ENCODE measurements around the gene TRAF2. TPM values are rescaled to one million over a fixed set of nuclear protein-coding genes. Genes with fewer than 3 reads are reported as not detected.
A peak's percentile ranks its signal among the peaks of the same experiment; 100 is the strongest.

Gene TRAF2
- total and polyA plus RNA-seq, 9 of the 15 experiments (the other 6 are each of a cell fraction or from before 2014, with no cell fraction given), result 0.24 to 45.2 (median 18.0) TPM

GRCh38 chr9:136885950-136886578 is at the start of gene TRAF2 (continued):
- TF ChIP-seq PML (IDR thresholded peaks at IDR 0.05; ENCODE audit: low read length), result peak; percentile 61
- TF ChIP-seq BRF2 (IDR thresholded peaks at IDR 0.05; ENCODE audit: borderline replicate concordance, insufficient read depth, insufficient read length), result no peak
- TF ChIP-seq ZBTB7A (IDR thresholded peaks at IDR 0.05; ENCODE audit: borderline replicate concordance, control insufficient read depth, low read depth, low read length), result peak; percentile 55; the same call in 1 of the 2 replicates
- 0 out of 2 replicates have a peak, but pooled peaks have one; percentile 13 for TF ChIP-seq HNRNPL (IDR thresholded peaks at IDR 0.05; ENCODE audit: low read depth, low read length)
- TF ChIP-seq ETV1 (tag; conservative IDR thresholded peaks at IDR 0.05; ENCODE audit: low read depth), result no peak
- no peak for TF ChIP-seq ZNF184 (CRISPR knock-in tag; IDR thresholded peaks at IDR 0.05)
- peak; percentile 100 for TF ChIP-seq PKNOX1 (IDR thresholded peaks at IDR 0.05)
- TF ChIP-seq MXI1 (IDR thresholded peaks at IDR 0.05; ENCODE audit: low read depth, low read length), result peak; percentile 41; the same call in 1 of the 2 replicates
- TF ChIP-seq HMGN3 (IDR thresholded peaks at IDR 0.05; ENCODE audit: borderline replicate concordance, extremely low read depth, insufficient read length, low read depth, low read length), result peak; percentile 48
- TF ChIP-seq HDAC1 (IDR thresholded peaks at IDR 0.05), result peak in 1 of 2 experiments; percentile 72; a peak in 2 of 4 replicates
- peak; percentile 59; the same call in 1 of the 2 replicates for TF ChIP-seq GABPB1 (CRISPR knock-in tag; IDR thresholded peaks at IDR 0.05)
- peak; percentile 48 for TF ChIP-seq HCFC1 (IDR thresholded peaks at IDR 0.05; ENCODE audit: low read depth, low read length)
- no peak for TF ChIP-seq HDAC8 (tag; IDR thresholded peaks at IDR 0.05)
- TF ChIP-seq ZNF174 (CRISPR knock-in tag; IDR thresholded peaks at IDR 0.05), result no peak
- TF ChIP-seq RNF2 (IDR thresholded peaks at IDR 0.05), result peak; percentile 44; the same call in 1 of the 2 replicates
- TF ChIP-seq ELK1 (CRISPR knock-in tag; IDR thresholded peaks at IDR 0.05), result no peak
- TF ChIP-seq ZNF282 (CRISPR knock-in tag; IDR thresholded peaks at IDR 0.05), result no peak
- no peak for TF ChIP-seq ATF2 (CRISPR knock-in tag; IDR thresholded peaks at IDR 0.05)
- TF ChIP-seq TCF7 (IDR thresholded peaks at IDR 0.05; ENCODE audit: borderline replicate concordance), result no peak
- TF ChIP-seq ZNF445 (CRISPR knock-in tag; IDR thresholded peaks at IDR 0.05; ENCODE audit: low read depth), result no peak
- peak; percentile 77 to 89 for TF ChIP-seq MNT (conservative IDR thresholded peaks at IDR 0.05)
- TF ChIP-seq SMARCC2 (IDR thresholded peaks at IDR 0.05; ENCODE audit: low read depth), result no peak
- TF ChIP-seq ZNF324 (CRISPR knock-in tag; IDR thresholded peaks at IDR 0.05), result 0 out of 2 replicates have a peak, but pooled peaks have one; percentile 28
